ENCODE results near the gene NID2. TPM values are rescaled to one million over a fixed set of nuclear protein-coding genes. Genes with fewer than 3 reads are reported as not detected.

Gene NID2
- total and polyA plus RNA-seq, 2 donors (not counting 1 experiment from before 2014, with no cell fraction given), result not detected

DNA sequence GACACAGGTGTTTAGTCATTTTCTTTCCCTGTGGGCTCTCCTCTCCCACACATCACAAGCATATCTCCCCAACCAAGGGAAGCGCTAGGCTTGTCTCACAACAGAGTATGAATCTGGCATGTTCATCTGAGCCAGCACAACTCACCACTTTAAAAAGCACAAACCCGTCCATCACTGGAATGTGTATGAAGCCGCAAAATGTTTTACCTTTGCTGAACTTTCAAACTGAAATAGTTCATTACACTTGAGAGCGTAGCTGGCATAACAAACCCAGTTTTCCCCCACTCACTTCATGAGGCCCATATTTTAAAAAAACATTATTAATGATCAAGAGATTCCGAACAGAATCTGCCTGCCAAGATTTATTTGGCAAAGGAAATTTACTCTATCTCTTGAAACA is 15.8 kb downstream of the NID2 start:
- H3K27me3 ChIP-seq (replicated peaks in 1 of 4; ENCODE audit: control extremely low read depth in 1 of 4, control insufficient read depth in 3 of 4, insufficient read depth in 4 of 4, low read length in 3 of 4), result peaks cover 0 to 6% (median 0%) of the 10 kb centered on the region in 4 experiments
- no peak for ATAC-seq (ENCODE audit: low read depth)
- POLR2A ChIA-PET, result interaction anchor here (0.6 kb wide), 1 partner anchor 86 kb away, joined by 9 read pairs; no protein-coding TSS in a partner anchor
- WGBS (ENCODE audit: insufficient coverage), result 87% methylated on average over 4 of the region's 5 CpGs
- H3K4me1 Mint-ChIP-seq, result no peaks in the 10 kb centered on the region
- intact Hi-C loops (cut with micrococcal nuclease), result no loop called here
- H2AFZ ChIP-seq (ENCODE audit: insufficient read depth, low read depth, low read length, poor library complexity, severe bottlenecking), result no peak overlapping the region
- H3K9ac ChIP-seq (ENCODE audit: low read length), result no peak overlapping the region
- no peak overlapping the region for H3K27ac Mint-ChIP-seq
- no peak overlapping the region for H3K4me3 ChIP-seq (ENCODE audit: control extremely low read depth in 1 of 5, extremely low read depth in 1 of 5, insufficient read depth in 1 of 5, low read depth in 2 of 5, low read length in 4 of 5)
- H3K27ac ChIP-seq (ENCODE audit: low read length in 2 of 2), result no peak overlapping the region
- H3K36me3 ChIP-seq (replicated peaks in 1 of 2; ENCODE audit: control extremely low read depth in 1 of 2, control insufficient read depth in 1 of 2, extremely low read depth in 1 of 2, insufficient read depth in 2 of 2, low read length in 1 of 2), result no peaks in the 10 kb centered on the region
- DNase-seq, result no peak
- no peaks in the 10 kb centered on the region for H3K4me1 ChIP-seq (ENCODE audit: control insufficient read depth in 2 of 2, insufficient read depth in 2 of 2, low read length in 2 of 2)
- no peak overlapping the region for H3K4me3 Mint-ChIP-seq
- H3K4me2 ChIP-seq (replicated peaks; ENCODE audit: low read depth, low read length, poor library complexity, severe bottlenecking), result no peak overlapping the region
- no peaks in the 10 kb centered on the region for H3K9me3 Mint-ChIP-seq (ENCODE audit: insufficient read depth)
- H4K20me1 ChIP-seq (ENCODE audit: control insufficient read depth, insufficient read depth, low read length, poor library complexity, severe bottlenecking), result no peaks in the 10 kb centered on the region
- no peaks in the 10 kb centered on the region for H3K79me2 ChIP-seq (ENCODE audit: control insufficient read depth, insufficient read depth, low read length)
- TF ChIP-seq EZH2 (IDR thresholded peaks at IDR 0.05; ENCODE audit: borderline replicate concordance, insufficient read depth, low read depth, low read length, poor library complexity, severe bottlenecking), result no peak
- TF ChIP-seq, protein P1, sequence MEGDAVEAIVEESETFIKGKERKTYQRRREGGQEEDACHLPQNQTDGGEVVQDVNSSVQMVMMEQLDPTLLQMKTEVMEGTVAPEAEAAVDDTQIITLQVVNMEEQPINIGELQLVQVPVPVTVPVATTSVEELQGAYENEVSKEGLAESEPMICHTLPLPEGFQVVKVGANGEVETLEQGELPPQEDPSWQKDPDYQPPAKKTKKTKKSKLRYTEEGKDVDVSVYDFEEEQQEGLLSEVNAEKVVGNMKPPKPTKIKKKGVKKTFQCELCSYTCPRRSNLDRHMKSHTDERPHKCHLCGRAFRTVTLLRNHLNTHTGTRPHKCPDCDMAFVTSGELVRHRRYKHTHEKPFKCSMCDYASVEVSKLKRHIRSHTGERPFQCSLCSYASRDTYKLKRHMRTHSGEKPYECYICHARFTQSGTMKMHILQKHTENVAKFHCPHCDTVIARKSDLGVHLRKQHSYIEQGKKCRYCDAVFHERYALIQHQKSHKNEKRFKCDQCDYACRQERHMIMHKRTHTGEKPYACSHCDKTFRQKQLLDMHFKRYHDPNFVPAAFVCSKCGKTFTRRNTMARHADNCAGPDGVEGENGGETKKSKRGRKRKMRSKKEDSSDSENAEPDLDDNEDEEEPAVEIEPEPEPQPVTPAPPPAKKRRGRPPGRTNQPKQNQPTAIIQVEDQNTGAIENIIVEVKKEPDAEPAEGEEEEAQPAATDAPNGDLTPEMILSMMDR (IDR thresholded peaks at IDR 0.05), result no peak
- CTCF ChIA-PET, result no interaction called here
- no peaks in the 10 kb centered on the region for H3K9me3 ChIP-seq (ENCODE audit: control extremely low read depth in 1 of 3, control insufficient read depth in 2 of 3, insufficient read depth in 1 of 3, low read length in 2 of 3)
- H3K27me3 Mint-ChIP-seq, result peaks cover 21% of the 10 kb centered on the region

DNA sequence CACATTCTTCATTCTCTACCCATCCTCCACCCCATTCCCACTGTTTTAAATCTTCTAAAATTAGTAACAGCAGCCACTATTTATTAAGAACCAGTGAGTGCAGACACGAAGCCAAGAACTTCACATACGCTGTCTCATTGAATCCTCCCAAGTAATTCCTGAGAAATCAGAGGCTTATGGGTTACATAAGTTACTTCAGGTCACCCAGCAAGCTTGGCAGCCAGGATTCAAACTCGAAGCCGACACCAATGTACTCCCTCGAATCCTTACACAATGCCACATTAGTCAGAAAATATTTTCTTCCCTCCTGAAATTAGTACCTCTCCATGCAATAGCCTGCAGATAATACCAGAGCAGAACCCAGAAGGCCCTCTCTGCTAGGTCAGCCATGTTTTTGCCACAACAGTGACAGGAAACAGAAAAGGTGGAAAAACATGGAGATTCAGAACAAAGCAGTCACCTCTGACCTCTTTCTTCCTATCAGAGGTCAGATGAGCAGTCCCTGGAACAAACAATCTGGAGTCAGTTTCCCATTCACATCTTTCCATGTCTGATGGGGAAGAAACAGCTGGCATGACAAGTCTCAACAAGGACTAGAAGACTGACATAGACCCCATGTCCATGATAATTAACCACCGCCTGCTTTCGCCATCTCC is 16.4 kb downstream of the NID2 start:
- Mint-ChIP-seq H3K9me3 (ENCODE audit: insufficient read depth) (no peaks in the 10 kb centered on the region), H3K27ac (no peak overlapping the region), H3K27me3 (peaks cover 21% of the 10 kb centered on the region), H3K4me1 (peaks cover 1% of the 10 kb centered on the region), H3K4me3 (no peak overlapping the region)
- no peaks in the 10 kb centered on the region for H3K9me3 ChIP-seq (ENCODE audit: control extremely low read depth in 1 of 3, control insufficient read depth in 2 of 3, insufficient read depth in 1 of 3, low read length in 2 of 3)
- intact Hi-C loops (cut with micrococcal nuclease), result no loop called here
- H3K79me2 ChIP-seq (ENCODE audit: control insufficient read depth, insufficient read depth, low read length), result no peaks in the 10 kb centered on the region
- H3K4me2 ChIP-seq (replicated peaks; ENCODE audit: low read depth, low read length, poor library complexity, severe bottlenecking), result no peak overlapping the region
- no peak overlapping the region for H2AFZ ChIP-seq (ENCODE audit: insufficient read depth, low read depth, low read length, poor library complexity, severe bottlenecking)
- H3K27me3 ChIP-seq (replicated peaks in 1 of 4; ENCODE audit: control extremely low read depth in 1 of 4, control insufficient read depth in 3 of 4, insufficient read depth in 4 of 4, low read length in 3 of 4), result peaks cover 0 to 6% (median 0%) of the 10 kb centered on the region in 4 experiments
- no peaks in the 10 kb centered on the region for H4K20me1 ChIP-seq (ENCODE audit: control insufficient read depth, insufficient read depth, low read length, poor library complexity, severe bottlenecking)
- TF ChIP-seq, protein P1 (IDR thresholded peaks at IDR 0.05), result no peak
- no peak for TF ChIP-seq EZH2 (IDR thresholded peaks at IDR 0.05; ENCODE audit: borderline replicate concordance, insufficient read depth, low read depth, low read length, poor library complexity, severe bottlenecking)
- POLR2A ChIA-PET, result interaction anchor here (0.6 kb wide), 1 partner anchor 85 kb away, joined by 9 read pairs; no protein-coding TSS in a partner anchor
- H3K36me3 ChIP-seq (replicated peaks in 1 of 2; ENCODE audit: control extremely low read depth in 1 of 2, control insufficient read depth in 1 of 2, extremely low read depth in 1 of 2, insufficient read depth in 2 of 2, low read length in 1 of 2), result no peaks in the 10 kb centered on the region
- H3K4me1 ChIP-seq (ENCODE audit: control insufficient read depth in 2 of 2, insufficient read depth in 2 of 2, low read length in 2 of 2), result no peaks in the 10 kb centered on the region
- CTCF ChIA-PET, result no interaction called here
- ATAC-seq (ENCODE audit: low read depth) (no peak), DNase-seq (no peak)
- no peak overlapping the region for H3K27ac ChIP-seq (ENCODE audit: low read length in 2 of 2)
- WGBS (ENCODE audit: insufficient coverage), result 84% methylated on average over 6 of the region's 7 CpGs
- no peak overlapping the region for H3K4me3 ChIP-seq (ENCODE audit: control extremely low read depth in 1 of 5, extremely low read depth in 1 of 5, insufficient read depth in 1 of 5, low read depth in 2 of 5, low read length in 4 of 5)
- no peak overlapping the region for H3K9ac ChIP-seq (ENCODE audit: low read length)

Data from B cell (primary cell).